ENCODE measurements around the gene NAT14. TPM values are rescaled to one million over a fixed set of nuclear protein-coding genes. Genes with fewer than 3 reads are reported as not detected.

The NAT14 gene
- total RNA-seq, 1 donor from 2014 or later: 11.4 TPM

GRCh38 chr19:55453511-55454260 is 31.3 kb upstream of the NAT14 start:
- intact Hi-C loops (cut with micrococcal nuclease): loop anchor here (1.0 to 2.0 kb wide), 2 partner anchors 161 to 312 kb away; no protein-coding TSS in a partner anchor

- intact Hi-C loops (cut with micrococcal nuclease): loop anchor here (1.0 to 2.0 kb wide), 2 partner anchors 162 to 314 kb away; no protein-coding TSS in a partner anchor
Measured at GRCh38 chr19:55454787-55455243, 30.2 kb upstream of the NAT14 start.

DNA sequence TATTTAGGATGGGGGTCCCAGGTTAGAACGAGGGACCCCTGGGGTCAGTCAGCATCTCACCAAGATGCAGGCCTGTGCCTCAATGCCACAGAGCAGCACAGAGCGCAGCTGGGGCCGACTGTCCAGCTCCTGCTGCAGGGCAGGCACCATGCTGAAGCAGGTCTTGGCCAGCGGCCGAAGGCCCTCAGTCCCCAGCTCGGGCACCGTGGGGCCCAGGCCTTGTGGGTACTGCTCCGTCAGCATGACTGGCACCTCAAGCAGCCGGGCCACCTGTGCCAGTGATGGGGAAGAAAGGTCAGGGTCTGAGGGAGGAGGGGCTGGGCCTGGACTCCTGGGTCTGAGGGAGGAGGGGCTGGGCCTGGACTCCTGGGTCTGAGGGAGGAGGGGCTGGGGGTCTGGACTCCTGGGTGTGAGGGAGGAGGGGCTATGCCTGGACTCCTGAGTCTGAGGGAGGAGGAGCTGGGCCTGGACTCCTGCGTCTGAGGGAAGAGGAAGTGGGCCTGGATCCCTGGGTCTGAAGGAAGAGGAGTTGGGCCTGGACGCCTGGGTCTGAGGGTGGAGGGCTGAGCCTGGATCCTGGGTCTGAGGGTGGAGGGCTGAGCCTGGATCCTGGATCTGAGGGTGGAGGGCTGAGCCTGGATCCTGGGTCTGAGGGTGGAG is 29.3 kb upstream of the NAT14 start:
- intact Hi-C loops (cut with micrococcal nuclease): loop anchor here (2.0 kb wide), 1 partner anchor 163 kb away; no protein-coding TSS in a partner anchor

DNA sequence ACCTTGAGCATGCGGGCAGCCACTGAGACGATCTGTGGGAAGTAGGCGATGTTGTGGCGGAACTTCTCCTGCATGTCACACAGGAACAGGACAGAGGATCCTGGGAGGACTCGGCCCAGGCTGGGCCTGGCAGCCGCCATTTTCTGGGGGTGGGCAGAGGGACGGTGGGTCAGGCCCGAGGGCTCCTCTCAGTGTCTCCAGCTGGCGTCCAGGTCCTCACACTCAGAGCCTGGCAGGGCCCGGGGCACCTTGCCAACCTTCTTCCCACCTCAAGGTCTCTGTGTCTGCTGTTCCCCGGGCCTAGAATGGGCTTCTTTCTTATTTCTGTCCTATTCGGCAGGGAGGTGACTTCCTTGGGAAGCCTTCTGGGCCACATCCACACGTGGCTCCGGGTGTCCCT is 28.6 kb upstream of the NAT14 start:
- intact Hi-C loops (cut with micrococcal nuclease): no loop called here

GRCh38 chr19:55457683-55458457 is 27.1 kb upstream of the NAT14 start:
- intact Hi-C loops (cut with micrococcal nuclease): no loop called here

- intact Hi-C loops (cut with micrococcal nuclease): no loop called here
Measured at GRCh38 chr19:55459551-55459949, 25.4 kb upstream of the NAT14 start.

- intact Hi-C loops (cut with micrococcal nuclease): loop anchor here (2.0 kb wide), 2 partner anchors 159 to 179 kb away; partner anchors contain the start of gene HSPBP1
Measured at GRCh38 chr19:55459950-55460657, 24.9 kb upstream of the NAT14 start.

GRCh38 chr19:55460670-55461258 is 24.2 kb upstream of the NAT14 start:
- intact Hi-C loops (cut with micrococcal nuclease): loop anchor here (1.0 to 2.0 kb wide), 13 partner anchors 16 to 996 kb away; partner anchors contain the start of genes FIZ1, HSPBP1, KMT5C and PPP6R1

GRCh38 chr19:55461259-55461973 is 23.6 kb upstream of the NAT14 start, which contains the start of gene ISOC2:
Gene ISOC2, minus strand, starts transcription at chr19:55461642. Its CDS starts 5,156 bp downstream, at chr19:55456486.
- intact Hi-C loops (cut with micrococcal nuclease): loop anchor here (1.0 to 2.0 kb wide), 13 partner anchors 15 to 997 kb away; partner anchors contain the start of genes FIZ1, HSPBP1, KMT5C and PPP6R1

GRCh38 chr19:55461974-55462626 is 22.9 kb upstream of the NAT14 start:
- intact Hi-C loops (cut with micrococcal nuclease): loop anchor here (1.0 to 2.0 kb wide), 13 partner anchors 14 to 998 kb away; partner anchors contain the start of genes FIZ1, HSPBP1, KMT5C and PPP6R1

DNA sequence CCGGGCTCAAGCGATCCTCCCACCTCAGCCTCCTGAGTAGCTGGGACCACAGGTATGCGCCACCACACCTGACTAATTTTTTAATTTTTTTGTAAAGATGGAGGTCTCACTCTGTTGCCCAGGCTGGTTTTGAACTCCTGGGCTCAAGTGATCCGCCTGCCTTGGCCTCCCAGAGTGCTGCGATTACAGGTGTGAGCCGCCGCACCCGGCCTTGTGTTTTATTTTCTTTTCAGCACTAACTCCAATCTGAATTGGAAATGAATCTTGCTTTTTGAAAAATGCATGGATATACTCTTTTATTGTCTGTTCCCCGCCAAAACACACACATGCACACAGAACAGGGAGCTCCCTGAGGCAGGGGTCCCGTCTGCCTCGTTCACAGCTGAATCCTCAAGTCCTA is 22.3 kb upstream of the NAT14 start:
- intact Hi-C loops (cut with micrococcal nuclease): no loop called here

DNA sequence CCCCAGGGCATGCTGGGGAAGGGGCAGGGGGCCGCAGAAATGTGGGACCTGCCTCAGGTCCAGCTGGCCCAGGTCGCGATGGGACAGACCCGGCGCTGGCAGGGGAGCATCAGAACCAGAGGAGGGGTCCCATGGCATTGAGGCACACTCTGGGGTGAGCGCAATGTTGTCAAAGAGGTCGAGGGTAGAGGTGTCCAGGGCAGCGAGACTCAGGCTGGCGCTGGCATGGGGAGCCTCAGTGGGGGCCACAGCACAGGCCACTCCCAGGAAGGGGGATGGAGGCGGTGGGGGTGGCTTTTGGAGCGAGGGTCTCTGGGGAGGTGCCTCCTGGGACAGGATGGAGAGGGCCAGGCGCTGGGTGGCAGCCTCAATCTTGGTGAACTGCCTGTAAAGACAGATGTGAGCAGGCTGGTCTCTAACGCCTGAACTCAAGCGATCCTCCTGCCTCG is 21.4 kb upstream of the NAT14 start:
- intact Hi-C loops (cut with micrococcal nuclease): no loop called here

GRCh38 chr19:55464039-55464661 is 20.8 kb upstream of the NAT14 start:
- intact Hi-C loops (cut with micrococcal nuclease): no loop called here

DNA sequence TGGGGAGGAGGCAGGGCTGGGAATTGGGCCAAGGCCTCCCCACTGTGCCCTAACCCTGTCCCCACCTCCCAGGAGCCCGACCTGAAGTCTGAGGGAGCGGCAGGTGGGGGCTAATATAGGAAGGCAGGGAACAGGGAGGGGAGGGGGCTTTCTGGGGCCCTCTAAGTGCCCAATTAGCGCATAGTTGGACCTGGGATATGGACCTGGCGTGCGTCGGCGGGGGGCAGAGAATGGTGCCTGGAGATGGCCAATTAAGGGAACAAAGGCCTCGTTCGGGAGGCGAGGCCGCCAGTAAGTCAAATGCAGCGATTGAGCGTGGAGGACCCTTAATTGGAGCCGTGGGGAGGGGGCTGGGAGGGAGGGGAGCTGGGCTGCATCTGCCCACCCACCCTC is 20.3 kb upstream of the NAT14 start, which contains the start of gene C19orf85:
Gene C19orf85, minus strand, starts transcription at position 90 of the 393 bp plus-strand sequence. CDS start 197 bp downstream, outside the sequence.
- intact Hi-C loops (cut with micrococcal nuclease): no loop called here

DNA sequence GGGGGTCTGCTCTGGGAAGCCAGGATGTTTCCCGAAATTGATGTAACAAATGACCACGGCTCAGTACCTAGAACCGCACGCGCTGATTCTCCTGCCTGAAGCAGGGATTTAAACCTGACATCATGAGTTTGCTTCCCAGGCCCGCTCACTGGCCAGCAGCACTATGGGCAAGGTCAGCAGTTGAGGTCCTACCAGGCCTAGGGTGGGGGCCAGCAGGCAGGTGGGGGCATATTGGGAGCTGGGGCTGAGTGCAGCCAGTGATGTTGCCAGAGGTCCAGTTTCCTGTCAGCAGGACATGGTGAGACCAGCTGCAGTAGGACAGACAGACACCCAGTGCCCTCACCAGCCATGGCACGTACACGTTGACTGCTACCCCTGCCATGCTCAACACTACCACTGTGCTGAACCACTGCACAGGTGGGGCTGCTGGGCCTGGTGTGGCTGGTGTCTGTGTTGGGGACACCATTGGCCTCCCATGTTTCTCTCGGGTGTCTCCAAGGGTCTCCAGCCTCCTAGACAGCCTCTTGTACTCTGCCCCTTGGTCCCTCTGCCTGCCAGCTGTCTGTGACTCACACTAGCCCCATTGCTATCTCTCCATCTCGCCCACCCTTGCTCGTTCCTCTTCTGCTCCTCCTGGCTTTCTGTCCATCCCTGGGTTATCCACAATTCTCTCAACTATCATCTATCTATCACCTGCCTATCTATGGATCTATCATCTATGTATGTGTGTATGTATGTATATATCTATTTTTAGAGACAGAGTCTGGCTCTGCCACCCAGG is 19.3 kb upstream of the NAT14 start:
- intact Hi-C loops (cut with micrococcal nuclease): no loop called here

DNA sequence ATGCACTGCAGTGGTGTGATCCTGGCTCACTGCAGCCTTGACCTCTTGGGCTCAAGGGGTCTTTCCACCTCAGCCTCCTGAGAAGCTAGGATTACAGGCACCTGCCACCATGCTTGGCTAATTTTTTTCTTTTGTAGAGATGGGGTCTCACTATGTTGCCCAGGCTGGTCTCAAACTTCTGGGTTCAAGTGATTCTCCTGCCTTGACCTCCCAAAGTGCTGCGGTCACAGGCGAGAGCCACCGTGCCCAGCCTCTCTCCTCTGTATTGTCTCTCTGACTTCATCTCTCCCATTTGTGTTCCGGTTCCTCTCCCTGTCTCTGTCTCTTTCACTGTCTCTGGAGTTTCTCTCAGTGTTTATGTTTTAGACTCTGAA is 18.8 kb upstream of the NAT14 start:
- intact Hi-C loops (cut with micrococcal nuclease): no loop called here

DNA sequence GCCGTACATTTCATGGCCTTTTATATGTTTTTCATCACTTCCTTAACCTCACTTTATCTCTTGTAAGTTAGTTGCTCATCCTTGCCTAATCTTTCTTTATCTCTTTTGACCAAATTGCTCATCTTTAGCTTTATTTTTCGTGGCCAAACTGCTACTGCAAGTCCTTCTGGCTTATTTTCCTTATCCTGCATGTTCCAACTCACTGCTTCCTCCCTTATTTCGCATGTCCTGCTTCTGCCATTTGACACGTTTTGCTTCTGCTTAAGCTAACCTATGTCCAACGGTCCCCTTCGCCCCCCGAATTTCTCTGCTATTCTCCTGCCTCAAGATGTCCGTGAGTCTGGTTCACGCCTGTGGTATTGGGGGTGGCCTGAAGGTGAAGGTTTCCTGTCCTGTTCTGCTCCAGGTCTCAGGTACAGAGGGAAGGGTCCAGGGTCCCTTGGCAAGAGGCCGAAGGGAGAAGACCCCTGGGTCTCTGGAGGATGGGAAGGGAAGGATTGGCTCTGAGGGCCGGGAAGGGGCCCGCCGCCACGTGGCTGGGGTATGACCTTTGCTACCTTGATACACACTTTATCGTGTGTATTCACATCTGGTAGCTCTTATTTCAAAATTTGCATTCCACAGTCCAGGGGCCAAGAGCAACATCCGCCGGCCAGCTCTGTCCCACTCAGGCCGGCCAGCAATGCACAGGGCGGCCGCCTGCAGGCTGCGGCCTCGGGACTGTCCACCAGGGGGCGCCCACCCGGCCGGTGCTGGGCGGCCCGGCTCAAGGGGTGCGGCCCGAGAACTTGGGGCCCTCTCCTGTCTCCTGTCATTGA is 17.5 kb upstream of the NAT14 start:
- intact Hi-C loops (cut with micrococcal nuclease): loop anchor here (1.0 kb wide), 2 partner anchors 36 to 164 kb away; no protein-coding TSS in a partner anchor

All from T-helper 1 cell treated with Interleukin-12 subunit alpha and Interleukin-12 subunit beta and Interleukin-4 antibody, amounts not matched to agents 30 ng/mL and 1 ng/mL, for 36 hours (primary cell).